SH-SY5Y (cell line): ENCODE measurements around the gene DTNBP1.

Experiments used
- GATA2 ChIP-seq: IDR thresholded peaks from 2 replicates; pipeline ENCODE4 v1.6.1; 2011; ENCODE audit warnings: mild to moderate bottlenecking, low read depth, low read length
- GATA3 ChIP-seq: IDR thresholded peaks from 2 replicates; pipeline ENCODE4 v1.6.1; 2011; ENCODE audit warnings: low read depth, mild to moderate bottlenecking, low read length, moderate library complexity

The DTNBP1 gene

GRCh38 chr6:15509335-15509933 is 153.4 kb downstream of the DTNBP1 start:
- no peak for TF ChIP-seq GATA3
- TF ChIP-seq GATA2, result no peak

- TF ChIP-seq GATA3 (no peak), GATA2 (no peak)
Measured at GRCh38 chr6:15508931-15509330, 153.9 kb downstream of the DTNBP1 start.

GRCh38 chr6:15508441-15508871 is 154.4 kb downstream of the DTNBP1 start:
- TF ChIP-seq GATA3 (no peak), GATA2 (no peak)

- TF ChIP-seq GATA3 (no peak), GATA2 (no peak)
Measured at GRCh38 chr6:15507746-15508145, 155.1 kb downstream of the DTNBP1 start.

GRCh38 chr6:15507221-15507620 is 155.6 kb downstream of the DTNBP1 start:
- TF ChIP-seq GATA2 (no peak), GATA3 (no peak)

GRCh38 chr6:15506066-15506465 is 156.8 kb downstream of the DTNBP1 start:
- TF ChIP-seq GATA2 (no peak), GATA3 (no peak)

GRCh38 chr6:15505463-15505918 is 157.3 kb downstream of the DTNBP1 start:
- TF ChIP-seq GATA2 (no peak), GATA3 (no peak)

GRCh38 chr6:15504581-15505350 is 158.1 kb downstream of the DTNBP1 start:
- TF ChIP-seq GATA3, result no peak
- TF ChIP-seq GATA2, result no peak

- TF ChIP-seq GATA2 (no peak), GATA3 (no peak)
Measured at GRCh38 chr6:15504040-15504495, 158.8 kb downstream of the DTNBP1 start.

GRCh38 chr6:15503346-15503680 is 159.5 kb downstream of the DTNBP1 start:
- no peak for TF ChIP-seq GATA2
- no peak for TF ChIP-seq GATA3

GRCh38 chr6:15502446-15503345 is 160.1 kb downstream of the DTNBP1 start:
- no peak for TF ChIP-seq GATA3
- no peak for TF ChIP-seq GATA2

GRCh38 chr6:15501826-15502445 is 160.9 kb downstream of the DTNBP1 start:
- TF ChIP-seq GATA2, result no peak

GRCh38 chr6:15500901-15501825 is 161.7 kb downstream of the DTNBP1 start:
- TF ChIP-seq GATA3, result no peak
- no peak for TF ChIP-seq GATA2
